Measurements from ENCODE around the gene SYT1.

- no peak for TF ChIP-seq CTCF (IDR thresholded peaks at IDR 0.05)
- no peak for TF ChIP-seq POLR2A (IDR thresholded peaks at IDR 0.05)
These were observed 43.6 kb upstream of the SYT1 start for GRCh38 chr12:78820946-78821345.

Data from Peyer's patch (tissue), 4 donors.